Measurements from ENCODE around the gene PGF.

DNA sequence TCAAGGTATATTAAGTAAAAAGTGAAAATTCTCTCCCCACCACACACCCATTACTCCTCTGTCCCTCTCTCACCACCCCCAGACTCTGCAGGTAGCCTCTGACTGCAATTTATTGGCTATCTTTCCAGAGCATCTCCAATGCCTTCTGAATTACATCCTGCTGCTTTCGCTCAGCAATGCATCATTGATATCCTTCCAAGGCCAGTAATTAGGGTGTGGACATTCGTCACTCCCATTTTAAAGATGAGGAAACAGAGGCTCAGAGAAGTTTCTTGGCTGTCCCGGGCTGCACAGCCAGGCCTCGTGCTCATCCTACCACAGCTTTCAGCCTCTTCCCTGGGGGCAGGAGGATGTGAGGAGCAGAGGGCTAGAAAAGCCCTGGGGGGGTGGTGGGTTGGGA is 23.6 kb upstream of the PGF start:
- TF ChIP-seq POLR2AphosphoS5 (IDR thresholded peaks at IDR 0.05): no peak
- TF ChIP-seq, protein P1, sequence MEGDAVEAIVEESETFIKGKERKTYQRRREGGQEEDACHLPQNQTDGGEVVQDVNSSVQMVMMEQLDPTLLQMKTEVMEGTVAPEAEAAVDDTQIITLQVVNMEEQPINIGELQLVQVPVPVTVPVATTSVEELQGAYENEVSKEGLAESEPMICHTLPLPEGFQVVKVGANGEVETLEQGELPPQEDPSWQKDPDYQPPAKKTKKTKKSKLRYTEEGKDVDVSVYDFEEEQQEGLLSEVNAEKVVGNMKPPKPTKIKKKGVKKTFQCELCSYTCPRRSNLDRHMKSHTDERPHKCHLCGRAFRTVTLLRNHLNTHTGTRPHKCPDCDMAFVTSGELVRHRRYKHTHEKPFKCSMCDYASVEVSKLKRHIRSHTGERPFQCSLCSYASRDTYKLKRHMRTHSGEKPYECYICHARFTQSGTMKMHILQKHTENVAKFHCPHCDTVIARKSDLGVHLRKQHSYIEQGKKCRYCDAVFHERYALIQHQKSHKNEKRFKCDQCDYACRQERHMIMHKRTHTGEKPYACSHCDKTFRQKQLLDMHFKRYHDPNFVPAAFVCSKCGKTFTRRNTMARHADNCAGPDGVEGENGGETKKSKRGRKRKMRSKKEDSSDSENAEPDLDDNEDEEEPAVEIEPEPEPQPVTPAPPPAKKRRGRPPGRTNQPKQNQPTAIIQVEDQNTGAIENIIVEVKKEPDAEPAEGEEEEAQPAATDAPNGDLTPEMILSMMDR (IDR thresholded peaks at IDR 0.05): no peak
